ENCODE results near the gene KRTCAP3.

DNA sequence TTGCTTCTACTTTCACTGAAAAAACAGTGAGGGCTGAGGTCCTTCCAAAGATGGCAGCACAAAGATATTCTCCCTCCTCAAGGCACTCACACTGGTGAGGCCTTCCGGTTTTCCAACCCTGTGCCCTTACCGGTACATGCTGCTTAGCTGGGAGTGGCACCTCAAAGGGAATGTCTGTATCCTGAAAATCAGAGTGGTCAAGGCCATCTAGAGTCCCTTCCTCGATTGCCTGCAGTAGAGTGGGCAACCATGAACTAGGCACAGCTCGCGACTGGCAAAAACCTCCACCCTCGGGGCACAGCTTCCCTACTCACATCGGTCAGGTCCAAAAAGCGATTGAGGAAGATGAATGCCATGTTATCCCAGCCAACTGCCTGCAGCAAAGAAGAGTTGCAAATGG is 3.4 kb downstream of the KRTCAP3 start:
- TF ChIP-seq POLR2A (IDR thresholded peaks at IDR 0.05; ENCODE audit: low read depth, low read length), result no peak
- TF ChIP-seq POLR2AphosphoS5 (IDR thresholded peaks at IDR 0.05; ENCODE audit: low read depth, low read length), result no peak
